B cell (primary cell): Measurements from ENCODE around the gene ZDHHC24.

ENCODE experiments used
- EZH2 ChIP-seq: IDR thresholded peaks from 2 replicates; pipeline ENCODE4 v1.6.1; 2012; ENCODE audit warnings: borderline replicate concordance, low read depth, mild to moderate bottlenecking, moderate library complexity, low read length; ENCODE audit not compliant: insufficient read depth, poor library complexity, severe bottlenecking
- TF ChIP-seq, protein P1 (sequence below): fragments of 200-600 bp; IDR thresholded peaks from one replicate; pipeline ENCODE4 v1.8.0; 2022; ENCODE audit warnings: antibody characterized with exemption, mild to moderate bottlenecking

DNA sequence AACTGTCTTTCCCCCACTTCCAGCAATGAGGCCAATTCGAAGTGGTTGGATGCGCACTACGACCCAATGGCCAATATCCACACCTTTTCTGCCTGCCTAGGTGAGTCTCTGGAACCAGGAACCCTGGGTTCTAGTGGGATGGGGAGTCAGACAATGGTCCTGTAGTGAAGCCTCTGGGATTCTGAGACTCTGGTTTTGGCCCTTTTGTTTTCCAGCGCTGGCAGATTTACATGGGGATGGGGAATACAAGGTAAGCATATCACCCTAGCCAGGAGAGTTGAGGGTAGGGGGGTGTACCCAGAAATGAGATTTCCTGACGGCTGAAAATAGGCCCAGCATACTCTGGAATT, 34.9 kb downstream of the ZDHHC24 start:
- TF ChIP-seq, protein P1, sequence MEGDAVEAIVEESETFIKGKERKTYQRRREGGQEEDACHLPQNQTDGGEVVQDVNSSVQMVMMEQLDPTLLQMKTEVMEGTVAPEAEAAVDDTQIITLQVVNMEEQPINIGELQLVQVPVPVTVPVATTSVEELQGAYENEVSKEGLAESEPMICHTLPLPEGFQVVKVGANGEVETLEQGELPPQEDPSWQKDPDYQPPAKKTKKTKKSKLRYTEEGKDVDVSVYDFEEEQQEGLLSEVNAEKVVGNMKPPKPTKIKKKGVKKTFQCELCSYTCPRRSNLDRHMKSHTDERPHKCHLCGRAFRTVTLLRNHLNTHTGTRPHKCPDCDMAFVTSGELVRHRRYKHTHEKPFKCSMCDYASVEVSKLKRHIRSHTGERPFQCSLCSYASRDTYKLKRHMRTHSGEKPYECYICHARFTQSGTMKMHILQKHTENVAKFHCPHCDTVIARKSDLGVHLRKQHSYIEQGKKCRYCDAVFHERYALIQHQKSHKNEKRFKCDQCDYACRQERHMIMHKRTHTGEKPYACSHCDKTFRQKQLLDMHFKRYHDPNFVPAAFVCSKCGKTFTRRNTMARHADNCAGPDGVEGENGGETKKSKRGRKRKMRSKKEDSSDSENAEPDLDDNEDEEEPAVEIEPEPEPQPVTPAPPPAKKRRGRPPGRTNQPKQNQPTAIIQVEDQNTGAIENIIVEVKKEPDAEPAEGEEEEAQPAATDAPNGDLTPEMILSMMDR: no peak
- TF ChIP-seq EZH2: no peak
